Measurements from ENCODE around the gene CCDC159. TPM values are rescaled to one million over a fixed set of nuclear protein-coding genes. Genes with fewer than 3 reads are reported as not detected.
"Not testable (repeated sequence)": the region's sequence is repeated elsewhere in the genome, so short reads cannot be mapped to it uniquely, and the experiment has no call there.

Gene CCDC159
- total and polyA plus RNA-seq, 9 donors = 21.0 to 41.9 (median 30.7) TPM

- 67 to 73% (median 72%) methylated on average over 7 of the region's 7 CpGs for WGBS, 3 donors
- no peak overlapping the region for H3K4me3 ChIP-seq
- TF ChIP-seq EP300 (IDR thresholded peaks at IDR 0.05) (no peak), POLR2A (IDR thresholded peaks at IDR 0.05) (no peak)
- DNase-seq = no peak
- no peak overlapping the region for H3K27ac ChIP-seq
- no peaks in the 10 kb centered on the region for H3K9me3 ChIP-seq
- peaks cover 10% of the 10 kb centered on the region for H3K4me1 ChIP-seq (ENCODE audit: insufficient read depth)
- intact Hi-C loops (cut with DNase I) = no loop called here
- no peaks in the 10 kb centered on the region for H3K36me3 ChIP-seq
- H3K27me3 ChIP-seq = no peaks in the 10 kb centered on the region
These were observed 1.3 kb downstream of the CCDC159 start for GRCh38 chr19:11347546-11348039.

GRCh38 chr19:11349171-11349570, 2.9 kb downstream of the CCDC159 start:
- H3K27me3 ChIP-seq = no peaks in the 10 kb centered on the region
- no peaks in the 10 kb centered on the region for H3K9me3 ChIP-seq
- no peak for DNase-seq
- no peaks in the 10 kb centered on the region for H3K36me3 ChIP-seq
- H3K27ac ChIP-seq = no peak overlapping the region
- TF ChIP-seq CTCF (IDR thresholded peaks at IDR 0.05) (no peak), EP300 (IDR thresholded peaks at IDR 0.05) (no peak), POLR2A (IDR thresholded peaks at IDR 0.05) (no peak)
- peaks cover 6% of the 10 kb centered on the region for H3K4me1 ChIP-seq (ENCODE audit: insufficient read depth)
- intact Hi-C loops (cut with DNase I) = no loop called here
- 92 to 99% (median 95%) methylated on average over 4 of the region's 4 CpGs for WGBS, 3 donors
- H3K4me3 ChIP-seq = no peak overlapping the region

- H3K27me3 ChIP-seq; H3K36me3 ChIP-seq; H3K27ac ChIP-seq; H3K4me1 ChIP-seq (ENCODE audit: insufficient read depth); DNase-seq; intact Hi-C loops (cut with DNase I); H3K4me3 ChIP-seq; H3K9me3 ChIP-seq: not testable (repeated sequence)
- 94 to 100% (median 100%) methylated on average over 4 of the region's 4 CpGs for WGBS, 3 donors
These were observed 7.8 kb downstream of the CCDC159 start for GRCh38 chr19:11354102-11354501.

GRCh38 chr19:11355160-11356073, 9.1 kb downstream of the CCDC159 start, which contains the start of gene PLPPR2:
PLPPR2 (plus strand) TSS chr19:11355432; CDS start chr19:11357674, 2,242 bp downstream.
- intact Hi-C loops (cut with DNase I) = no loop called here
- whole genome bisulfite sequencing, 3 donors = 1 to 4% (median 2%) methylated on average over 37 to 62 of the region's 62 CpGs

GRCh38 chr19:11356074-11356397, 9.7 kb downstream of the CCDC159 start:
- intact Hi-C loops (cut with DNase I) = no loop called here

More at GRCh38 chr19:11355160-11356073, 9.1 kb downstream of the CCDC159 start, which contains the start of gene PLPPR2:
- no peaks in the 10 kb centered on the region for H3K27me3 ChIP-seq
- H3K4me1 ChIP-seq (ENCODE audit: insufficient read depth) = peaks cover 9% of the 10 kb centered on the region
- H3K27ac ChIP-seq = peak within 1 kb of the TSS; percentile 51 to 70
- H3K36me3 ChIP-seq = no peaks in the 10 kb centered on the region
- TF ChIP-seq EP300 (IDR thresholded peaks at IDR 0.05) = no peak
- no peak for TF ChIP-seq CTCF (IDR thresholded peaks at IDR 0.05)
- TF ChIP-seq POLR2A (IDR thresholded peaks at IDR 0.05) = peak; percentile 65
- no peaks in the 10 kb centered on the region for H3K9me3 ChIP-seq
- DNase-seq = peak; percentile 96 to 98 (median 97)
- H3K4me3 ChIP-seq = peak within 1 kb of the TSS; percentile 84

More at GRCh38 chr19:11356074-11356397, 9.7 kb downstream of the CCDC159 start:
- H3K4me1 ChIP-seq (ENCODE audit: insufficient read depth) = peaks cover 9% of the 10 kb centered on the region
- peak overlapping the region; percentile 84 for H3K4me3 ChIP-seq
- TF ChIP-seq CTCF (IDR thresholded peaks at IDR 0.05) (no peak), POLR2A (IDR thresholded peaks at IDR 0.05) (no peak), EP300 (IDR thresholded peaks at IDR 0.05) (no peak)
- H3K27me3 ChIP-seq = no peaks in the 10 kb centered on the region
- 62 to 75% (median 69%) methylated on average over 6 of the region's 6 CpGs for WGBS, 3 donors
- no peak for DNase-seq
- H3K36me3 ChIP-seq = no peaks in the 10 kb centered on the region
- no peaks in the 10 kb centered on the region for H3K9me3 ChIP-seq
- peak overlapping the region in 1 of 2 donors; percentile 51 for H3K27ac ChIP-seq
